Activated naive CD4-positive, alpha-beta T cell treated with anti-CD3 and anti-CD28 coated beads, Interleukin-2, amount 50 U/mL, for 16 hours (primary cell): ENCODE results near the gene RETREG1.
"Not testable (repeated sequence)": the region's sequence is repeated elsewhere in the genome, so short reads cannot be mapped to it uniquely, and the experiment has no call there.

Source experiments
- DNase-seq: peaks from one replicate; pipeline ENCODE4 v3.0.0-alpha.2; 2020

RETREG1 gene

GRCh38 chr5:16615741-16616535 is 859 bp downstream of the RETREG1 start:
- no peak for DNase-seq

GRCh38 chr5:16612007-16612406 is 4.8 kb downstream of the RETREG1 start:
- no peak for DNase-seq

- DNase-seq, result not testable (repeated sequence)
These were observed 5.9 kb downstream of the RETREG1 start for GRCh38 chr5:16610896-16611295.

DNA sequence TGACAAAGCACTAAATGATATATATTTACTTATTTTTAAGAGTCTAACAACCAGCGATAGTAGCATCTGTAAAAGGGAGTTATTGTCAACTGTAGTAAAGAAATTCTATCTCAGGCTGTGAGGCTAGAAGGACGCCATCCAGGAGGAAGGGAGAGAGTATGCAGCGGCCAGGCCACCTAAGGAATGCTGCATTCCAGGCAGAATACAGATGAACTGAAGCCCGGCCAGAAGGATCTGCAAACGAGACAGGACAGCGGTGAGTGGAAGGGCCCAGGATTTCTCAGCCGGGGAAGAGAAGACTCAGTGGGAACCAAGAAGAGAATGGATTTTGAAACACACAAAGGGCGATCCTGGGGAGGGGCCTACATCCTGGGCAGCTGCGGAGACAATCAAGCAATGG is 7.4 kb downstream of the RETREG1 start:
- no peak for DNase-seq

DNA sequence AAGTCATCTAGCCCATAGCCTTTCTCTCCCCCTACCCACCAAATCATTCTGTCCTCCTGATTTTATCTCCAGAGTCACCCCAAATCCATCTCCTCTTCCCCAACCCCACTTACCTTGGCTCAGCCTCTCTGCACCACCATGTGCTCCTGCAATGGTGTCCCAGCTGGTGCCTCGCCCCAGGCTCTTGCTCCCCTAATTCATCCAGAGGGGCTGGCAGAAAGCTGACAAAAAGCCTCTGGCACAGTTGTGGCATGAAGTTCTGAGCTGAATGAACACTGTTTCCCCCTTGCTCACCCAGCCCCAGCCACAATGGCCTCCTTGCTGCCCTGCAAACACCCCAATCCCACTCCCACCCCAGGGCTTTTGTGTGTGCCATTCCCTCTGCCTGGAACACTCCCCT is 10.2 kb downstream of the RETREG1 start:
- no peak for DNase-seq

GRCh38 chr5:16603701-16604100 is 13.1 kb downstream of the RETREG1 start:
- DNase-seq, result no peak

DNA sequence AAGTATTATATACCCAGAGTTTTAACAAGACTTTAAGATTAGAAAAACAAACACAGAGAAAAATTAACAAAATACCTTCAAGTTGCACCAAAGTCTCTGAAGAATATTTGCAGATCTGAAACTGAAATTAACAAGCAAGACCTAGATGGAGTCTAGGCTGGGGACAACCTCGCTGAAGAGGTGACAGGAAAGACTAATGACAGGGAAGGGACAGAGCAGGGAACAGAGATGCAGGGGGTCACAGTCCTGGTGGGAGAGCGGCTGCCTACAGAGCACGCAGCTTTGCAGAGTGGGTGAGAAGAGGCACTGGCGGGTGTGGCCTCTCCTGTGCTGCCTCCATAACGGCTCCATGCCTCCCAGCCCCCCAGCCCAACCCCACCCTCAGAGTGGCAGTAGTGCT is 13.5 kb downstream of the RETREG1 start:
- DNase-seq, result no peak

GRCh38 chr5:16602182-16602581 is 14.6 kb downstream of the RETREG1 start:
- no peak for DNase-seq

DNA sequence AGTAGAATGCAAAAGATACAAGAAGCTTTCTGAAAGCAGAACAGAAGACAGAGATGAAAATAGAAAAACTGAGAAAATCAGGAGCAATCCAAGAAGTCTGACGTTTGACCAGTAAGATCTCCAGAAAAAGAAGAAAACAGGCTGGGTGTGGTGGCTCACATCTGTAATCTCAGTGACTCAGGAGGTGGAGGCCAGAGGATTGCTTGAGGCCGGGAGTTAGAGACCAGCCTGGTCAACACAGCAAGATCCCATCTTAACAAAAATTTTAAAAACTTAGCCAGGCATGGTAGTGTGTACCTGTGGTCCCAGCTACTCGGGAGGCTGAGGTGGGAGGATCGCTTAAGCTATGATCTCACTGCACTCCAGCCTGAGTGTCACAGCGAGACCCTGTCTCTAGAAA is 15.9 kb downstream of the RETREG1 start:
- DNase-seq, result no peak

DNA sequence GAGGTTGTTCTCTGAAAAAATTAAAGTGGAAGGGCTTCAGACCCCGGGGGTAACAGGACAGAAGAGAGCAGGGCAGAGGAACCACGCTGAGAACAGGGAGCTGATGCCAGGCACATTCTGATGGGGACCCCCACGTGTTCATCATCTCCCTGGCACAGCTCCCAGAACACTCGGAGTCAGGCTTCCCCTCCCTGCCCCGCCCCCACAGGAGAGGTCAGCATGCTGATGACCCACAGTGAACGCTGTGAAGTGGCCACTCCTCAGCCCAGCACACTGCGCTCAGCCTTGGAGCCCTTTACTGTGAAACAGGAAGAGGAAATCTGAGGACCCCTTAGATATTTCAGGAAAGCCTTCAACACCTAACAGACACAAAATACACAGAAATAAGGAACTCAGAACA is 16.4 kb downstream of the RETREG1 start:
- DNase-seq, result no peak

DNA sequence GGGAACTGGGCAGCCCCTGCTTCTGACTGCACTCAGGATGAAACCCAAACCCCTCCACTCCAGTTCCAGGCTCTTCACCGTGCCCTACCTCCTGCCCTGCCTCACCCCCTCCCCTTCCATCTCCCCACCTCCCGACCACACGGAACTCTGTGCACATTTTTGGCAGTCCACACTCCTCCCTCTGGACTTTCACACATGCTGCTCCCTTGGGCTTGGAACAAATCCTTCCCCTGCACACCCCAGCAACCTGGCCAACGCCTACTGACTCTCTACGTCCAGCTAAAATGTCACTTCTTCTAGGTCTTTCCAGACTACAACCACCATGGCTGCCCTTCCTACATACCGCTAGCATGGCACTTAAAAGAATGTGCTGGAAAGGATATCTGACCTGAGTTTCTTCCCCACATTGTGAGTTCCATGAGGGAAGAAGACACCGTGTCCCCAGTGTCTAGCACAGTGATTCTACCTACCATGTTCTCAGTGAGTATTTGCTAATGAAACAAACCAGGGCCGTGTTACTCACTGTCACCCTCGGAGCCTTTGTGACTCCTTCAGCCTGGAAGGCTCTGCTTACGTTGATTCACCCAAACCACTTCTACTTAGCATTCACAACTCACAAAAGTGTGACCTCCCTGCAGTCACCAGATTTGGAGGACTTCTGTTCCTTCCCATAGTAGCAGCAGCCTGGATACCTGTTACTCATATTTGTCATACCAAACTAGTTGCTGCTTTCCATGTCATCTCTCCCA is 18.7 kb downstream of the RETREG1 start:
- DNase-seq, result no peak

DNA sequence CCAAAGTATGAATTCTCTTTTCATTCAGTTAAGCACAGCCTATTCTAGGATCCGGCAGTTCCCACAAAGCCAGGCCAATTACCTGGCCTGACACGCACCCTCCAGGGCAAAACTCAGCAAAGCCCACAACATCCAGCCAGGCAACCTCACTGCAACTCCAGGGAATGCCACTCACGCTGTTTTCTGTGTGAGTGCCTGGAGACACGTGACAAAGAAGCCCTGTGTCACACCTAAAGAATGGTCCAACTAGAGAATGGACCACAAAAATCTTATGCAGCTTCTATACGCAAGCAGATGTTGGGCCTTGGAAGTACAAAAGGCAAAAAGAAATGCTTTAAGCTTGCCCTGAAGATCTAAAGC is 20.2 kb downstream of the RETREG1 start:
- DNase-seq, result no peak

- DNase-seq, result no peak
These were observed 20.8 kb downstream of the RETREG1 start for GRCh38 chr5:16595881-16596580.

- no peak for DNase-seq
These were observed 23.2 kb downstream of the RETREG1 start for GRCh38 chr5:16593628-16594027.

DNA sequence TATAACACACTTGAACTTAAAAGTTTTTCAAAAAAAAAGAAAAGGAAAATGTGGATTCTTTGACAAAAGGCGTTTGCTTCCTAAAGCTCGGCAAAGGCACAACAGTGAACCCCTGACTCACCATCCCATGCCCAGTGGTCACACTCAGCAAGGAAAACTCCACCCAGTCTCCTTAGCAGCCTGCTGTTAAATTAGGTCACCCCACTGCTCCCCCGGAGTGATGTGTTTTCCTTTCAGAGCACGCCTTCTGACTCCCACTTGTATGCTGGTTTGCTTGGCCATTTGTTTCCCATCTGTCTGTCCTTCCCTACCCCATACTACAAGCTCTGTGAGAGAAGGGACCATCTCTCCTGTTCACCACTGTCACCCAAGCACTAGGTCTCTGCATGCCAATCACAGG is 23.8 kb downstream of the RETREG1 start:
- DNase-seq, result no peak

DNA sequence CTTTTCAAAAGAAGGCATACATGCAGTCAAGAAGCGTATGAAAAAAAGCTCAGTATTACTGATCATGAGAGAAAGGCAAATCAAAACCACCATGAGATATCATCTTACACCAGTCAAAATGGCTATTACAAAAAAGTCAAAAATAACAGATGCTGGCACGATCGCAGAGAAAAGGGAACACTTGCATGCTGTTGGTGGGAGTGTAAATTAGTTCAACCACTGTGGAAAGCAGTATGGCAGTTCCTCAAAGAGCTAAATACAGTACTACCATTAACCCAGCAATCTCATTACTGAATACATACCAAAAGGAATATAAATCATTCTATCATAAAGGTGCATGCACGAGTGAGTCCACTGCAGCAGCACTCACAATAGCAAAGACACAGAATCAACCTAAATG is 24.5 kb downstream of the RETREG1 start:
- DNase-seq, result no peak

GRCh38 chr5:16590685-16591084 is 26.1 kb downstream of the RETREG1 start:
- DNase-seq, result no peak

- no peak for DNase-seq
These were observed 27.1 kb downstream of the RETREG1 start for GRCh38 chr5:16589658-16590057.

- no peak for DNase-seq
These were observed 28.2 kb downstream of the RETREG1 start for GRCh38 chr5:16588434-16589214.

GRCh38 chr5:16586556-16586955 is 30.2 kb downstream of the RETREG1 start:
- DNase-seq, result no peak

DNA sequence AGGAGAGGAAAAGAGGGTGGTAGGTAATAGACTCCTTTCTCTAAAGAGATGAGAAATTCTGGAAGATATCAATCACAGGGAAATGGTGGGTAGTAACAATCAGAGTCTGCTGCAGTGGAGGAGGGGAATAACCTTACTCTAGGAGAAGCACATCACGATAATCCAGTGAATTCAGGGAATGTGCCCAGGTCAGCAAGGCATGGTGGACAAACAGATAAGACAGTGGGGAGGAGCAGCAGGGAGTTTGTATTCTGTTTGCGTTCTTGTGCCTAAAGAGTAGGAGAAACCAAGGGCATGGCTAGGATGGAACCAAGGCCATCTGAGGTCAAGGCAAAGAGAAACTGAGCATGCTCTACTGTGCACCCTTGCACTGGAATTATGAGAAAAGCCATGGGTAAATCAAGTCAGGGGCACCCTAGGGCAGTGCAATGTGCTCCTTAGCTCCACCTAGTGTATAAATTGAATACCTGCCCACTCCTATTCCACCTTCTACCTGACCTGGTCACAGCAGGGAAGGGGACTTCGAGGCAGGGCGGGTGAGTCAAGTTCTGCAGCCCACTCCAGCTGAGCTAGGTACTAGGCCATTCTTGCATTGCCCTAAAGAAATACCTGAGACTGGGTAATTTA is 31.6 kb downstream of the RETREG1 start:
- no peak for DNase-seq

DNA sequence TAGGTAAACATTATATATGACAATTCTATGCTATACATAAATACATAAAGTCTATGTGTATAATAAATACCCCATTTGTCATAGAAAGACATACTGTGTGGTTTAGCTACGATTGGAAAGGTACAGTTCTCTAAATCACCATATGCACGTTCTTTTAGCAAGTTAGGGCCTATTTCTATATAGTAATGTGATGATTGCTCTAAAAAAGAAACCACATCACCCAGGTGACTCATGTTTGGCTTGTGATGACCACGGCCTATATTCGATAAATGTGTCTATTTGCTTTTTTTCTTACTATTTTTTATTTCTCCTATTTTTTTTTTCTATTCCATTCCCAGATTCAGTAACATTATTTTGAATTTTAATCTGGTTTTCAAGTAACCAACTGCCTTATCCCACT is 34.7 kb downstream of the RETREG1 start:
- DNase-seq, result no peak

- no peak for DNase-seq
These were observed 36.4 kb downstream of the RETREG1 start for GRCh38 chr5:16580382-16580781.
